GM12878 (cell line): ENCODE data around the gene NAALADL2. TPM values are rescaled to one million over a fixed set of nuclear protein-coding genes. Genes with fewer than 3 reads are reported as not detected.

ENCODE experiments used
- ATAC-seq: fragments of 200-7000 bp; cut with Tn5 transposase; 3 replicates; pipeline ENCODE4 v1.9.1; 2020; ENCODE audit warnings: mild to moderate bottlenecking, moderate library complexity
- BruUV-seq: library from RNA; stranded (reverse); fragments of 400-500 nt; replicated peaks from 2 replicates; lab custom pipeline; 2021; lab: Mats Ljungman, UMichigan
- CTCF ChIA-PET: fragments of 300-600 bp; sonication (Branson Sonifier 250); formaldehyde crosslinking; extraction: SDS; loops from one replicate; lab custom pipeline; 2021; ENCODE audit warnings: inconsistent platforms; lab: Yijun Ruan, JAX
- POLR2A ChIA-PET: fragments of 350-600 bp; formaldehyde crosslinking; extraction: SDS; loops from one replicate; lab custom pipeline; 2021; ENCODE audit warnings: inconsistent platforms; lab: Charles Lee
- RAD21 ChIA-PET: fragments of 300-600 bp; sonication (Branson Sonifier 250); formaldehyde crosslinking; loops from one replicate; lab custom pipeline; 2023; ENCODE audit warnings: antibody characterized with exemption; ENCODE audit not compliant: unreplicated experiment; lab: Charles Lee
- SMC1A ChIA-PET: fragments of 300-600 bp; sonication (Branson Sonifier 250); formaldehyde crosslinking; loops from one replicate; lab custom pipeline; 2023; ENCODE audit not compliant: unreplicated experiment, uncharacterized antibody; lab: Charles Lee
- DNase-seq: peaks from one replicate; pipeline ENCODE4 v3.0.0-alpha.2; 2011; ENCODE audit warnings: low read depth, low spot score
- FAIRE-seq: peaks from 3 replicates; lab custom pipeline; 2011; peaks lifted over from hg19 to GRCh38; lab: Jason Lieb, UNC
- H2AFZ ChIP-seq: 2 replicates; pipeline ENCODE4 v1.6.0; 2011; ENCODE audit warnings: low read depth, low read length, control low read depth; ENCODE audit not compliant: control insufficient read depth
- H3K27ac ChIP-seq: 2 replicates; pipeline ENCODE4 v1.5.1; 2011; ENCODE audit warnings: control low read depth; ENCODE audit not compliant: control insufficient read depth, insufficient read depth
- H3K27me3 ChIP-seq, 2 experiments: replicated peaks in 1 of 2; 2 replicates each; pipeline versions ENCODE4 v1.6.0 to v1.6.1; 2011; ENCODE audit warnings: low read length in 1 of 2; ENCODE audit not compliant: control insufficient read depth in 2 of 2, insufficient read depth in 2 of 2
- H3K36me3 ChIP-seq, 2 experiments: 2 replicates each; pipeline ENCODE4 v1.5.1; 2011; ENCODE audit warnings: low read length in 1 of 2; ENCODE audit not compliant: control insufficient read depth in 2 of 2, insufficient read depth in 2 of 2
- H3K4me1 ChIP-seq: 2 replicates; pipeline ENCODE4 v1.6.1; 2011; ENCODE audit warnings: mild to moderate bottlenecking, low read length, moderate library complexity, mixed read lengths; ENCODE audit not compliant: control insufficient read depth, insufficient read depth
- H3K4me2 ChIP-seq: 2 replicates; pipeline ENCODE4 v1.6.0; 2011; ENCODE audit warnings: control low read depth; ENCODE audit not compliant: control insufficient read depth, insufficient read depth
- H3K4me3 ChIP-seq: fragments of 200-600 bp; sonication (generic); 2 replicates; pipeline ENCODE4 v1.5.1; 2016
- H3K79me2 ChIP-seq: 2 replicates; pipeline ENCODE4 v1.6.0; 2011; ENCODE audit warnings: low read length; ENCODE audit not compliant: control insufficient read depth, insufficient read depth
- H3K9ac ChIP-seq: 2 replicates; pipeline ENCODE4 v1.8.0; 2011; ENCODE audit warnings: low read length, control low read depth, mixed read lengths; ENCODE audit not compliant: control insufficient read depth, insufficient read depth
- H3K9me3 ChIP-seq: replicated peaks from 3 replicates; pipeline ENCODE4 v1.5.1; 2011; ENCODE audit warnings: mild to moderate bottlenecking, low read length; ENCODE audit not compliant: control insufficient read depth, insufficient read depth
- H4K20me1 ChIP-seq: 2 replicates; pipeline ENCODE4 v1.6.0; 2011; ENCODE audit not compliant: control insufficient read depth, insufficient read depth
- BACH1 ChIP-seq: fragments of 450-650 bp; IDR thresholded peaks from 2 replicates; pipeline ENCODE4 v1.6.1; 2017; ENCODE audit warnings: mild to moderate bottlenecking, borderline replicate concordance
- CREB1 ChIP-seq: IDR thresholded peaks from 2 replicates; pipeline ENCODE4 v1.6.1; 2012; ENCODE audit warnings: low read depth, mild to moderate bottlenecking, inconsistent platforms
- MEF2B ChIP-seq: fragments of 450-650 bp; IDR thresholded peaks from 2 replicates; pipeline ENCODE4 v1.6.1; 2018; ENCODE audit warnings: mild to moderate bottlenecking, moderate library complexity; ENCODE audit not compliant: partially characterized antibody, poor library complexity, severe bottlenecking
- NKRF ChIP-seq: fragments of 450-650 bp; conservative IDR thresholded peaks from 2 replicates; pipeline ENCODE4 v1.6.1; 2017; ENCODE audit warnings: mild to moderate bottlenecking, moderate library complexity
- PAX8 ChIP-seq: fragments of 450-650 bp; IDR thresholded peaks from 2 replicates; pipeline ENCODE4 v1.6.1; 2017; ENCODE audit warnings: mild to moderate bottlenecking, moderate library complexity
- REST ChIP-seq: IDR thresholded peaks from 2 replicates; pipeline ENCODE4 v1.6.1; 2012; ENCODE audit warnings: mild to moderate bottlenecking, low read depth, low read length
- SP1 ChIP-seq: IDR thresholded peaks from one replicate; pipeline ENCODE4 v1.6.1; 2011; ENCODE audit warnings: low read depth, low read length
- ZBTB33 ChIP-seq: fragments of 450-650 bp; IDR thresholded peaks from 2 replicates; pipeline ENCODE4 v1.6.1; 2017; ENCODE audit warnings: mild to moderate bottlenecking
- WGBS: methylation state at CpG from one replicate; pipeline ENCODE4 v1.1.6; 2016; ENCODE audit warnings: low lambda C conversion rate; ENCODE audit not compliant: insufficient replicate concordance, insufficient coverage; ENCODE audit errors: missing lambda C conversion rate; 5-methylcytosine and 5-hydroxymethylcytosine counted together
- in situ Hi-C: fragments of 300-500 bp; cut with MboI; formaldehyde crosslinking; loops from 9 replicates; pipeline ENCODE4 v1.14.3; 2018; ENCODE audit warnings: mixed read lengths
- intact Hi-C: fragments of 100-400 bp; cut with micrococcal nuclease; formaldehyde crosslinking; loops from one replicate; pipeline ENCODE4 v1.14.2; 2022; ENCODE audit not compliant: unreplicated experiment
- polyA plus RNA-seq, 11 experiments: library from polyadenylated mRNA; depleted of rRNA in 4 of 11; unstranded in 6 of 11; stranded (reverse) in 5 of 11; fragments of >200 nt; fragmentation: Nextera tagmentation in 4 of 11; fragmentation: Illumina TruSeq in 1 of 11; extraction: Ambion mirVana in 4 of 11; extraction: Trizol in 1 of 11; gene quantifications; 1 replicate in 1 of 11; 2 replicates in 10 of 11; pipeline versions ENCODE4 v1.2.1 to v1.2.3, GENCODE V29; 2011 to 2016; ENCODE audit warnings: inconsistent platforms in 2 of 11, missing spikeins in 2 of 11, low read depth in 1 of 11
- total RNA-seq, 4 experiments: library from RNA; depleted of rRNA in 3 of 4; stranded (reverse); fragments of >200 nt in 3 of 4; fragmentation: Illumina TruSeq in 1 of 4; extraction: Trizol in 1 of 4; gene quantifications; 2 replicates each; pipeline versions ENCODE4 v1.2.1 to v1.2.3, GENCODE V29; 2013 to 2021
- TF ChIP-seq, protein P1 (sequence below): IDR thresholded peaks from 2 replicates; pipeline ENCODE4 v1.6.1; 2011; ENCODE audit warnings: borderline replicate concordance, low read depth, mild to moderate bottlenecking, moderate library complexity, low read length; ENCODE audit not compliant: insufficient read depth, poor library complexity, severe bottlenecking

Gene NAALADL2
- total and polyA plus RNA-seq, 10 of the 15 experiments (the other 5 are each of a cell fraction or from before 2014, with no cell fraction given), result 0.06 to 10.8 (median 0.46) TPM

- Histone ChIP-seq H4K20me1 (no peaks in the 10 kb centered on the region), H3K9ac (no peak overlapping the region), H3K27me3 (no peaks in the 10 kb centered on the region), H3K4me1 (no peaks in the 10 kb centered on the region), H3K36me3 (no peaks in the 10 kb centered on the region), H3K27ac (no peak overlapping the region), H3K9me3 (no peaks in the 10 kb centered on the region), H2AFZ (no peak overlapping the region), H3K4me2 (no peak overlapping the region), H3K79me2 (no peaks in the 10 kb centered on the region), H3K4me3 (no peak overlapping the region)
- ChIA-PET SMC1A (interaction anchor here (1.6 kb wide), 1 partner anchor 18 kb away, joined by 4 read pairs; no protein-coding TSS in a partner anchor), POLR2A (no interaction called here), CTCF (no interaction called here), RAD21 (no interaction called here)
- intact Hi-C loops, result no loop called here
- ATAC-seq (peak; percentile 12), FAIRE-seq (no peak), DNase-seq (no peak)
- no TSS peak for BruUV-seq
- in situ Hi-C loops, result no loop called here
- TF ChIP-seq SP1 (no peak), NKRF (no peak), BACH1 (0 out of 2 replicates have a peak, but pooled peaks have one; percentile 18), PAX8 (no peak), MEF2B (no peak), REST (no peak), ZBTB33 (no peak), CREB1 (0 out of 2 replicates have a peak, but pooled peaks have one; percentile 20)
- TF ChIP-seq, protein P1, sequence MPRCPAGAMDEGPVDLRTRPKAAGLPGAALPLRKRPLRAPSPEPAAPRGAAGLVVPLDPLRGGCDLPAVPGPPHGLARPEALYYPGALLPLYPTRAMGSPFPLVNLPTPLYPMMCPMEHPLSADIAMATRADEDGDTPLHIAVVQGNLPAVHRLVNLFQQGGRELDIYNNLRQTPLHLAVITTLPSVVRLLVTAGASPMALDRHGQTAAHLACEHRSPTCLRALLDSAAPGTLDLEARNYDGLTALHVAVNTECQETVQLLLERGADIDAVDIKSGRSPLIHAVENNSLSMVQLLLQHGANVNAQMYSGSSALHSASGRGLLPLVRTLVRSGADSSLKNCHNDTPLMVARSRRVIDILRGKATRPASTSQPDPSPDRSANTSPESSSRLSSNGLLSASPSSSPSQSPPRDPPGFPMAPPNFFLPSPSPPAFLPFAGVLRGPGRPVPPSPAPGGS, result peak; percentile 64
- 0% methylated on average over 1 of the region's 1 CpG for WGBS
Measured at GRCh38 chr3:175222356-175222755, 363.2 kb downstream of the NAALADL2 start.
